GM21367 (cell line): ENCODE results near the gene GRIN3A.
A peak's percentile ranks its signal among the peaks of the same experiment; 100 is the strongest.
"Not testable (repeated sequence)": the region's sequence is repeated elsewhere in the genome, so short reads cannot be mapped to it uniquely, and the experiment has no call there.

Experiments used
- ATAC-seq: cut with Tn5 transposase; IDR thresholded peaks from one replicate; pipeline ENCODE4 v1.9.1; 2021; ENCODE audit not compliant: unreplicated experiment

The GRIN3A gene

DNA sequence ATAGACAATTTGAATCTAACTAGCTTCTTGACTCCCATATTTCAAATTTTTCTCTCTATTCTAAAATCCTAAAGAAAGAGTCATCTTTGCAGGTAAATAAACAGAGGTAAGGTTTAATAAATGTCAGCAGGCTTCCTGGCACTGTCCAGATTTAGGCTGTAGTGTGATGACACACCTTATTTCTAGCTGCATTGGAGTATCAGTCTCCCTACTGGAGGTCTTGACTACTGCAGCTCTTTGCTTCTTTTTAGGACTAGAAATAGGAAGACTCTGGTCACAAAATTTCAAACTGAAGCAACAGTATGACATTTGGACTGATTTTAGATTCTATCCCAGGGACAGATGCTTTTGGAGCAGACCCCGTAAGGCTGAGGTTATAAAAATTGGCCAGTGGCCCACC is 103.0 kb downstream of the GRIN3A start:
- ATAC-seq, result no peak

GRCh38 chr9:101634741-101635409 is 103.6 kb downstream of the GRIN3A start:
- ATAC-seq, result no peak

- no peak for ATAC-seq
Observed at GRCh38 chr9:101632611-101633010, 105.8 kb downstream of the GRIN3A start.

- no peak for ATAC-seq
Observed at GRCh38 chr9:101631892-101632291, 106.6 kb downstream of the GRIN3A start.

GRCh38 chr9:101629636-101630035 is 108.8 kb downstream of the GRIN3A start:
- no peak for ATAC-seq

- ATAC-seq, result no peak
Observed at GRCh38 chr9:101628173-101628572, 110.3 kb downstream of the GRIN3A start.

DNA sequence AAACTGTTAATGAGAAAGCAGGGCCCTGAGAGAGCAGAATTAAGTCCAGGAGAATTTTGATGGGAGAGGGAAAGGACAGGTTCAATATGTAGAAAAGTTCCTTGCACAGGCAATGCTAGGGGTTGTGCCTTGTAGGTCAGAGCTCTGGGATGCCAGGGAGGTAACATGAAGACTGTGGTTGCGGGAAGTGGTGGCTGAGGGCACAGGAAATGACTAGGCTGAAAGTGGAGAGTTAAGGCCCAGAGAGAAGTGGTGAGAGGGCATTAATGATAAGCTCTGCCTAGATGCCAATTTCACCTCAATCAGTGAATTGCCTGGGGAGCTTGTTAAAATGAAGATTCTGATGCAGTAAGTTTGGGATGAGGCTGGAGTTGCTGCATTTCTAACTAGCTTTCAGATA is 112.2 kb downstream of the GRIN3A start:
- no peak for ATAC-seq

GRCh38 chr9:101625876-101626275 is 112.6 kb downstream of the GRIN3A start:
- no peak for ATAC-seq

DNA sequence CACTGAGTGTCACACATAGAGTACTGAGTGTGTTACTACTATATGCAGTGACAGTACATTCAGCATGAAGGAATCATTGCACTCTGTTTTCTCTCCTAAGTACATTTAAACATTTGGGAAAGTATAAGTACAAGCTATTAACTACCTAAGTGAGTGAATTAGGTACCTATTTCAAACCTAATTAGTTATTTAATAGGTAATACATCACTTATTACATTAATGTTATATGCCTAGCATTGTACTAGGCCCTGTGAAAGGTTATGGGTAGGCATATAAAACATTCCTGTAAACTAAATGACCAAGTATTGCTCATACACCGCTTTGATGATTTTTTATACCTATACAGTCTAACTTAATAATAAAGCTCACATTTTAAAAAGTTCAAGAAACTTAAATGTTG is 118.0 kb downstream of the GRIN3A start:
- ATAC-seq, result no peak

DNA sequence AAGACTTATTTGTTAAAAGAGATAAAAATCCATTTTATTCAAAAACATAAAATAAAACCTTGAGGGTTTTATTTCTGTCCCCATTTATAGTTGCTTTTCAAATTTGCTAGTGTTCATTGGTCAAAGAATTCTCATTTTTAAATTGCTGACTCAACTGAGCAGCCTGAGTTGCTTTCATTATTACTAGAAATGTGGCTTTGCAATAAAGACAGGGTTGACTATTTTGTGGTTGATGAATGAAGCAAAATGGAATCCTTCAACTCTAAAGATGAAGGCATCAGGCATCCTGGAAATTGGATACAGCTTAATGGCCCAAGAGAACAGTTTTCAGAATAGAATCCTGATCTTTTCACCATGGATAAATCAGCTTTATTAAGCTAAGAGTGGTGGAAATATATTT is 119.7 kb downstream of the GRIN3A start:
- ATAC-seq, result no peak

DNA sequence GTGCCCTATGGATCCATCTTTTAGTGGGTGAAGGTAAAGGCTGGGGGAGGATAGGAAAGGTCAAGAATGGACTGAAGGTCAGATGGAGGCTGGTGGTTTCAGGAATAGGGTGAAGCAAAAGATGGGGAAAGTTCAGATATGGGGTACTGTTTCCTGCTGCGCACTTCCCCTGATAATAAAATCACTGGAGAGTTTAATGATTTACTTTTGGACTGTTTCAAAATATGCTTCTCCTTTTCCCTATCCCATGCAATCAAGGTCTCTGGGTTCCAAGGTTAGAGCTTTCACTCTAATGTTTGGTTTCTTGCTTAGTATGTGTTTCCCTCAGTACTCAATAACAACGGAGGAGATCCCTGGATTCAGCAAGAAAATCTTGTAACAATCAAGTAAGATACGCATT is 132.9 kb downstream of the GRIN3A start:
- ATAC-seq, result no peak

GRCh38 chr9:101604296-101604695 is 134.2 kb downstream of the GRIN3A start:
- ATAC-seq, result no peak

- ATAC-seq, result peak; percentile 54
Observed at GRCh38 chr9:101601904-101602765, 136.3 kb downstream of the GRIN3A start.

DNA sequence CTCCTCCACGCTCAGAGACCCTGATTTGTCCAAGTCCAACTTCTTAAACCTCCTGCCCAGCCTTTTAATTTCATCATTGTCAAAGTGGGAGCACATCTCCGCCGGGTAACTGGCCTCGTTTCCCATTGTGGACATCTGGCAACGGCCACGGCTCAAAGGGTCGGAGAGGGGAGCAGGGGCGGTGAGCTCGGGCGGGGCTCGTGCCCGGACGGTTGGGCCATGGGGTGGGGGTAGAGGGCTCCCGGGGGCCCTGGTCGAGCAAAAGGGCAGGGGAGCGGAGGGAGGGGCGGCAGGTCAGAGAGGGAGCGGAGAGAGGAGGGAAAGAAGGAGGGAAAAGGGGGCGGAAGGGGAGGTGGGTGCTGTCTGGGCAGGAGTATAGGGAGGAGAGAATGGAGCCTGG is 143.7 kb downstream of the GRIN3A start, which contains the start of gene PPP3R2:
PPP3R2 (minus strand) TSS at position 174 of the 400 bp plus-strand sequence; CDS start at position 126, 48 bp downstream.
- no peak for ATAC-seq

- no peak for ATAC-seq
Observed at GRCh38 chr9:101593345-101593744, 145.1 kb downstream of the GRIN3A start.

DNA sequence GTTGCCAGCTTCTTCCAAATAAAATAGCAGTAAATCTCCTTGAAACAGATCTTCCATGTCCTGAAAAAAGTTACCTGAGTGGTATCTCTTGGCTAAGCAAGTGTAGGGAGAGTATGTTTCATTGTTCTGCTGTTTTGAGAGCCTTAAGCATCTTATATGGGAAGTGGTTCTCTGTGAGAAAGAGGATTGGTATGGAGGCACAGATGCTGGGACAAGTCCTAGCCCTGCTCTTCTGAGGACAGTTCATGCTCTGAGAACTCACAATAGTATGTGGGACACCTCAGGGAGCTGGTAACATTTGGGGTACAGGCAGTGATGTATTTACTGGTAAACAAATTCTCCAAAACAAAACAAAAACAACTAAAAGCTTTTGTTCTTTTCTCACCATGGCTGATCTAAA is 145.7 kb downstream of the GRIN3A start:
- ATAC-seq, result no peak

DNA sequence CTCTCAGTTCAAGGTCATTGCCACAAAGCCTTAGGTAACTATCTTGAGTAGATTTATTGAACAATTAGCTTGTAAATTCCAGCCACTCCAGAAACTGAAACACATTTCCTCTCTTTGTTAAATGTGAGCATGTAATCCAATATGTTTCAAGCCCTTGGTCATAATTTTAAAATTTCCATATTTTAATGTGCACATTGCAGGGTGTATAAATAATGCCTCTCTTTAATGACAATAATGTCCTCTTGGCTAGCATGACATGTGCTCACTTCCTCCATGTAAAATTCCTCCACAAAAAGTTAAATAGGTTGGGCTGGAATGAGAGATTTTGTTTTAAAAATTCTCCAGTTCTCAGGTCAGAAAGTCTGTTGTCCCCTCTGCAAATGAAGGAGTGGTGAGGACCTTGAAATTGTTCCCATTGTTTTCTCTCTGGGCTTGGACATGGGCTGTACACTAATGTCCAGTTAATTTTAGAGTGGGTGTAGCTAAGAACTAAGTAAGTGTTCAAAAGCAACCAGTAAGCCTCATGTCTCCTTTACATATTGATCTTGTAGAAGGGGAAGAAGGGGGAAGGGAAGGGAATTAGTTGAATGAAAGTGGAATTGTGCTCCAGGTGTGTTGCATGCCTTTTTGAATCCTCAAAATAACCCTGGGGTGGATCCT is 146.5 kb downstream of the GRIN3A start:
- no peak for ATAC-seq

DNA sequence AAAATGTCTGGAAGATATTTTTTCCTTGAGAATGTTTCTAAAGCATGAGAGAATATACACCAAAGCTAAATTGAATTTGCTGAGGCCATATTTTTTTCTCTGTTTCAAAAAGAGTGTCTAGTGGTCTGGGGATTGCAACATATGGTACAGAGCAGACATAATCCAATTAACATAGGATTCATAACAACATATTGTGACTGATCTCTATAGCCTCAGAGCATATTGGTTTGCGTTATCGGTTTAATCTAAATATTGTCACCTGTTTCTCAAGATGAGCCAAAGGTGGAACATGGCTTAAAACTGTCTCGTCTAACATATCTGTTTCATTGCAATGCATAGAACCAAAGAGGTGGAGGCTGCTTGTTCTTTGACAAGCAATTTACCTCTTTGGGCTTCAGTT is 147.5 kb downstream of the GRIN3A start:
- ATAC-seq, result no peak

- ATAC-seq, result not testable (repeated sequence)
Observed at GRCh38 chr9:101590074-101590473, 148.4 kb downstream of the GRIN3A start.

DNA sequence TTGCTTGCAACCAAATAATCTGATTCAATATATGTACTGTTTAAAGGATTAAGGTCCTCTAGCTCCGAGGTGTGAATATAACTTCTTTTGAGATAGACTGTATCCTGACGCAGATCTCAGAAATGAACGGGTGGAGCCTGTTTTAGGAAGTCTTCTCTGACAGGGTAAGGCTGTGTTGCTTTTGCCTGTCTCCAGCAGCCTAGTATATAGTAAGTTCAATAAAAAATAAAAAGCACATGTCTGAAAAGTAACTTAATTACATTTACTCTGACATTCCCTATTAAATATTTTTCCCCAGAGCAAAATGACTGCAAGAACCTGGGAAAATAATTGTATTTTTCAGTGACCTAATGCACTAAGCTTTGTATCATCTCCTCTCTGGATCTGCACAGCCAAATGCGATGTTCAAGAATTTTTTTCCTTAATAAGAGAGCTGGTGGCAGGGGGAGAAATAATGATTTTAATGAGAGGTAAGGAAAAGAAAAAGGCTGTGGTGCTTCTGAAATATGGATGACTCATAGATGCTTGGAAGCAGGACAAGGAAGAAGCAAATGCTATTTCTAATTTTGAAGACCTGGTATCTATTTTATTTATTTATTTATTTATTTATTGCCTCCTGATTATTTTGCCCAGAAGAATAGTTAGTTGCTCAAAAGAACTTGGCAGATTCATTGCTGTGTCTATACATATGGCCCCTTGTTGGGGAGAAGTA is 151.0 kb downstream of the GRIN3A start:
- ATAC-seq, result no peak

GRCh38 chr9:101586651-101587050 is 151.8 kb downstream of the GRIN3A start:
- ATAC-seq, result peak; percentile 84
